Forelimb muscle (tissue), 1 donor: ENCODE results near the gene GPR173. TPM values are rescaled to one million over a fixed set of nuclear protein-coding genes. Genes with fewer than 3 reads are reported as not detected.

Experiments
- DNase-seq: peaks from one replicate; pipeline ENCODE4 v3.0.0-alpha.2; 2013; ENCODE audit warnings: low read depth
- polyA plus RNA-seq: library from polyadenylated mRNA; unstranded; fragments of 120-200 nt; gene quantifications from one replicate; pipeline ENCODE4 v1.2.1, GENCODE V29; 2013; ENCODE audit not compliant: insufficient read length

GPR173 gene
- polyA plus RNA-seq, 1 donor, result 9.8 TPM

DNA sequence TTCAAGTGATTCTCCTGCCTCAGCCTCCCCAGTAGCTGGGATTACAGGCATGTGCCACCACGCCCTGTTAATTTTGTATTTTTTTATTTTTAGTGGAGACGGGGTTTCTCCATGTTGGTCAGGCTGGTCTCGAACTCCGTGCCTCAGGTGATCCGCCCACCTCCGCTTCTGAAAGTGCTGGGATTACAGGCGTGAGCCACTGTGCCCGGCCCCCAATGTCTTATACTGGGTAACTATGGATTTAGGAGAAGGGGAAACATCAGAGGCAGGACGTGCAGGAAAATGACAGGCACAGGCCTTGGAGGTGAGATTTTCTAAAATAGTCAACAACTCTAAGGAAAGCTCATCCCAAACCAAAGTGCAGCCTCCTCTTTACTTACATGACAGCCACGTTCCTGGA is 22.5 kb downstream of the GPR173 start:
- no peak for DNase-seq

DNA sequence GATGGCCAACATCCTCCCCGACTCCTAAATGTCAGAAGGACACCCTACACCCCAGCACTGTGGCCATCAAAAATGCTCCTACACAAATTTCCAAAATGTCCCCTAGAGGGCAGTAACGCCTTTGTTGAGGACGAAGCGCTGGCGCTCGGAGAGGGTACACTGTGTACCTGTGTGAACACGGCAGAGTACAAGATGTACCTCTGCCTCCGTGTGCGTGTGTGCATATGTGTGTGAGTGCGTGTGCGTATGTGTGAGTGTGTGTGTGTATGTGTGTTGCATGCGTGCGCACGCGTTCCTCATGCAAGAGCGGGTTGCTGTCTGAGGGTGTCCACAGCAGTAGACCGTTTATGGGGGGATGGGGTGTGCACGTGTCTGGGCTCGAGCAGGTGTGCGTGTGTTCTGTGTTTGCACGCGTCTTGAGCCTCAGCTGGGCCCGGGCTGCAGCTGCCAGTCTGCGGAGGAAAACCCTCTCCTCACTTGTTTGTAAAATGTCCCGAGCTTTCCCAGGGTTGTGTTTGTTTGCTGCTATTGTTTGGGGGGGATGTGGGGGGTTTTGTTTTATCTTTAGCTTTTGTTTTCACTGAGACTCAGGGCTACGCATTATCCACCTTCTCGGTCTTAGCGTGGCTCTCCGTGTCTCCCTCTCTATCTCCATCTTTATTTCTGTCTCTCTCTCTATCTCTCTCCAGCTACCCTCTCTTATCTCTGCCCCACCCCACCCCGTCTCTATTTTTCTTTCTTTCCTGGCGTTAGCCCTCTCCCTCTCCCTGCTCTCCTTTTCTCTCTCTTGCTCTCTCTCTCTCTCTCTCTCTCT is 23.2 kb downstream of the GPR173 start:
- DNase-seq, result peak; percentile 46

DNA sequence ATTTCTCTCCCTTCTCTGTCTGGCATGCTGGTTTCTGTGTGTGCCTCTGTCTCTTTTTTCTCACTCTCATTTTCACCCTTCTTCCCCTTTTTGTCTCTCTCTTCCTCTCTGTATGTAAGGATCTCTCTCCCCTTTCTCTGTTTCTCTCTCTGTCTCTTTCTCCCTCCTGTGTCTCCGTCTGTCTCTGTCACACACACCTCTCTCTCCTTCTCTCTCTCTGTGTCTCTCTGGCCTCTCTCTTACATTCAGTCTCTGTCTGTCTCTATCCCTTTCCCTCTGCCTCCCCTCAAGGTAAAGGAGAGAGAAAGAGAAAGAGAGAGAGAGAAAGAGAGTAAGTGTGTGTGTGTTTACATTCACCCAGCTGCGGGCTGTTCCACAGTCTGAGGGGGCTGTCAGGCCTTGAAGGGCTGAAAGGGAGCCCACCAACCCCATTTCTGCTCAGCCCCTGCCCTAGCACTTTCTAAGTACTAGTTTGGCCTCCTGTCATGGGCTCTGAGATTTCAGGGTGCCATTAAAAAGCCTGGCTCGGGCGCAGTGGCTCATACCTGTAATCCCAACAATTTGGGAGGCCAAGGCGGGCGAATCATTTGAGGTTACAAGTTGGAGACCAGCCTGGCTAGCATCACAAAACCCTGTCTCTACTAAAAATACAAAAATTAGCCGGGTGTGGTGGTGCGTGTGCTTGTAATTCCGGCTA is 24.0 kb downstream of the GPR173 start:
- no peak for DNase-seq

DNA sequence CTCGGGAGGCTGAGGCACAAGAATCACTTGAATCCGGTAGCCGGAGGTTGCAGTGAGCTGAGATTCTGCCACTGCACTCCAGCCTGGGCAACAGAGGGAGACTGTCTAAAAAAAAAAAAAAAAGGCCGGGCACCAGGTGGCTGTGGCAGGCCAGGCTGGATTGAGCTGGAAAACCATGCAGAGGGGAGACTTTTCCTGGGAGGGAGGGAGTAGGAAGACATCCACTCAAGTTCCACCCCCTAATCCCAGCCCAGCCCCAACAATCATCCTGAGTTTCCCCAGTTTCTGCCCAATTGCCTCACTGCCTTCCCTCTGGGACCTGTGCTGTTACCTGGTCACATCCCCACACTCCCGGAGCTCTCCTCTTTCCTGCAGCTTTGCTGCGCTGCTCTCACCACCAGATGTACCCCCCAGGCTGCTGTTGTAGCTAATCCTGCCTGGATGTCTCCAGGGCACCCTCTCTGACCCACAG is 24.6 kb downstream of the GPR173 start:
- no peak for DNase-seq

DNA sequence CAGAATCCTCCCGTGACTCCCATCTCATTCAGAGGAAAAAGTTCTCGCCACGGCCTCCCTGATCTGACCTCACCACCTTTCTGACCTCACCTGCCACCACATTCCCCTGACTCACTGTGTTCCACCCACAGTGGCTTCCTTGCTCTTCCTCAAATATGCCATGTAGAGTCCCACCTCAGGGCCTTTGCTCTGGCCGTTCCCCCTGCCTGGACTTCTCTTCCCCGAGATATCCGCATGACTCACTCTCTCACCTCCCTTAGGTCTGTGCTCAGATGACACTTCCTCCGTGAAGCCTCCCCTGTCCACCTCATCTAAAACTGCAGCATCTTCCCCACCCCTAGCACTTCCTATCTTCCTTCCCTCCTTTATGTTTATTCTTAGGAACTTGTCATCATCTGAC is 26.4 kb downstream of the GPR173 start:
- DNase-seq, result no peak

DNA sequence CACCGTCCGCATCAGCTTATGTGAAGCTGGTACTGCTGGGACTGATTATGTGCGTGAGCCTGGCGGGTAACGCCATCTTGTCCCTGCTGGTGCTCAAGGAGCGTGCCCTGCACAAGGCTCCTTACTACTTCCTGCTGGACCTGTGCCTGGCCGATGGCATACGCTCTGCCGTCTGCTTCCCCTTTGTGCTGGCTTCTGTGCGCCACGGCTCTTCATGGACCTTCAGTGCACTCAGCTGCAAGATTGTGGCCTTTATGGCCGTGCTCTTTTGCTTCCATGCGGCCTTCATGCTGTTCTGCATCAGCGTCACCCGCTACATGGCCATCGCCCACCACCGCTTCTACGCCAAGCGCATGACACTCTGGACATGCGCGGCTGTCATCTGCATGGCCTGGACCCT is 28.1 kb downstream of the GPR173 start:
- DNase-seq, result no peak

DNA sequence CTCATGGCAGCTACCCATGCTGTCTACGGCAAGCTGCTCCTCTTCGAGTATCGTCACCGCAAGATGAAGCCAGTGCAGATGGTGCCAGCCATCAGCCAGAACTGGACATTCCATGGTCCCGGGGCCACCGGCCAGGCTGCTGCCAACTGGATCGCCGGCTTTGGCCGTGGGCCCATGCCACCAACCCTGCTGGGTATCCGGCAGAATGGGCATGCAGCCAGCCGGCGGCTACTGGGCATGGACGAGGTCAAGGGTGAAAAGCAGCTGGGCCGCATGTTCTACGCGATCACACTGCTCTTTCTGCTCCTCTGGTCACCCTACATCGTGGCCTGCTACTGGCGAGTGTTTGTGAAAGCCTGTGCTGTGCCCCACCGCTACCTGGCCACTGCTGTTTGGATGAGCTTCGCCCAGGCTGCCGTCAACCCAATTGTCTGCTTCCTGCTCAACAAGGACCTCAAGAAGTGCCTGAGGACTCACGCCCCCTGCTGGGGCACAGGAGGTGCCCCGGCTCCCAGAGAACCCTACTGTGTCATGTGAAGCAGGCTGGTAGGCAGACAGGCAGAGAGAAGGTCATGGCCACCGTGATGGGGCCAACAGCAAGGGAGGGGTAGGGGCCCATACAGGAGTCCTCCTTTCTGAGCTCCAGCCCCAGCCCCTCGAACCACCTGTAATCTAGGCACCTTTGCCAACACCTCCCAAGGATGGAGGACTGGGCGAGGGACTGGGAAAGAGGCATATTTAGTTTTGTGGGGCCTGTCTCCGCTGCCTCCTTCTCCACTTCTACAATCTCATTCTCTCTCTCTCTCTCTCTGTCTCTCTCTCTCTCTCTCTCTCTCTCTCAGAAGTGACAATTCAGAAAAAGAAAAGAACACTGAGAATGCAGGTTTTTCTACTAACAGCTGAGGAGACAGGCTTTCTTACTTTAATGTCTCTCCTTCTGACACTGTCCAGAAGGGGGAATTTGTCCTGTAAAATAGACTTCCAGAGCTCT is 28.9 kb downstream of the GPR173 start:
- no peak for DNase-seq

DNA sequence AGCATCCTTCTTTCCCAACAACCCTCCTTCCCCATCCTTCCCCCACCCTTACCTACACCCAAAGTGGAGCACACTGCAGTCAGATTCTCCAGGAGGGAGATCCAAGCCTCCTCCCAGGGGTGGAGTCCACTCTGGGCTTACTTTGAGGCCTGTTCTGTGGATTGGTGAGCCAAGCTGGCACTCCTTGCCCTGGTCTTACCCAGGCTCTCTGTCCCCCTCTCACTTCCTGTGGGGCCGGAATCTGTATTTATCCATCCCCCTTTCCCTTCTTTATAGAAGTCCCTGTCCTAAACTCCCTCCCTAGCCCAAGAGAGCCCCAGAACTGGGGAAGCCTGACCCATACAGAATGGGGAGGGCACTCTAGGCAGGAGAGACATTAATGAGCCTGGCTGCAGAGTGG is 30.4 kb downstream of the GPR173 start:
- DNase-seq, result no peak

DNA sequence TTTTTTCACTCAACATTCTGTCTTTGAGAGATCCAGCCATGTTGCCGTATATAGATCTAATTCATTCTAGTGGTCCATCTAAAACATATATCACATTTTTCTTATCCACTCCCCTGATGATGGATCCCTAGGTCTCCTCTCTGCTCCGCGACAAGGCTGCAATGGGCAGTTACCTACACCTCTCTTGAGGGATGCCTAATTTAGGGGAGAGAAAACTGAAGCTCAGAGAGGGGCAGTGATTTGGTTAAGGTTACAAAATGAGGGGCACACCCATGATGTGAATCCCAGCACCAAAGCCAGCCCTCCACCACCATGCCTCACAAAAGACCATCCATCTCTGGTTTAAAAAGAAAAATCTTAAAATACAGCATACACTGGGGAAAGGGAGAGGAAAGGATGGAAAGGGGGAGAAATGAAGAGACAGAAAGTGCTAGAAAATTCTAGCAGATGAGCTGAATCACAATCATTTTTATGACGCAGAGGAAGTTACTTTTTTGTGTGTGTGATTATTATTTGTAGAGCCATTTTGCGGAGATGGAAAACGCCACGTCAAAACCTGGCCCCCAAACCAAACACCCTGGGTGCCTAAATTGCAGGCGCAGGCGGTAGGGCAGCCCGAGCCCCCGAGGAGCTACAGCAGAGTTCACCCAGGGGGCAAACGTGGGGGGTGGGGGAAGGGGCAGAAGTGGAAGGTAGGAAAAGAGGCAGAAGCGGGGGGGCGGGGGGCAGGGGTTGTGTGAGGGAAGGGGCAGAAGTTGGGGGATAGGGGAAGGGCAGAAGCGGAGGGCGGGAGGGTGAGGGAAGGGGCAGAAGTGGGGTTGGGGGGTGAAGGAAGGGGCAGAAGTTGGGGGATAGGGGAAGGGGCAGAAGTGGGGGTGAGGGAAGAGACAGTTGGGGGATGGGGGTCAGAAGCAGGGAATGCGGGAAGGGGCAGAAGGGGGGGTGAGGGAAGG is 32.3 kb downstream of the GPR173 start:
- no peak for DNase-seq

DNA sequence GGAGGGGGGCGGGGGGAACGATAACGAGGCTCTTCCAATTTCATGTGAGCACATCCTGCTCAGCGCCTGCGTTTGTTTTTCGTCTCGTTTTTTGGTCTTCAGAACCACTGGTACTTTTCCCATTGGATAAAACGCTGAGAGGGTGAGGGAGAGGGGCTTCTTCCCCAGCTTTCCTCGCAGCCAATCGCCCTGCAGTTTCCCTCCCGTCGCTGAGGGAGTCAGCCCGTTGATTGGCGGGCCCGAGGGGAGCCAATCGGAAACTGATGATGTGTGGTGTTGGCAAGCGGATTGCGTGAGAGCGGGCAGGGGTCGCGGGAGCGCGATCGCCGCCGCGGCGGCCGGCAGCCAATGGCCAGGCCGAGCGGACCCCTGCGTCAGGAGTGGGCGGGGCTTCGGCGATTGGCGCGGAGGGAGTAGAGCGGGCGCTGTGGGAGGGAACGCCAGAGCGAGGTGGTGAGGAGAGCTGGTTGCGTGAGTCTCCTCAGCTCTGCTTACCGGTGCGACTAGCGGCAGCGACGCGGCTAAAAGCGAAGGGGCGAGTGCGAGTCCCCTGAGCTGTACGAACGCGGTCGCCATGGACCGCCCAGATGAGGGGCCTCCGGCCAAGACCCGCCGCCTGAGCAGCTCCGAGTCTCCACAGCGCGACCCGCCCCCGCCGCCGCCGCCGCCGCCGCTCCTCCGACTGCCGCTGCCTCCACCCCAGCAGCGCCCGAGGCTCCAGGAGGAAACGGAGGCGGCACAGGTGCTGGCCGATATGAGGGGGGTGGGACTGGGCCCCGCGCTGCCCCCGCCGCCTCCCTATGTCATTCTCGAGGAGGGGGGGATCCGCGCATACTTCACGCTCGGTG is 33.6 kb downstream of the GPR173 start, which contains the start of gene TSPYL2:
TSS of gene TSPYL2 (plus strand) at position 443 of the 848 bp plus-strand sequence. CDS start at position 575, 132 bp downstream.
- DNase-seq, result peak; percentile 88

DNA sequence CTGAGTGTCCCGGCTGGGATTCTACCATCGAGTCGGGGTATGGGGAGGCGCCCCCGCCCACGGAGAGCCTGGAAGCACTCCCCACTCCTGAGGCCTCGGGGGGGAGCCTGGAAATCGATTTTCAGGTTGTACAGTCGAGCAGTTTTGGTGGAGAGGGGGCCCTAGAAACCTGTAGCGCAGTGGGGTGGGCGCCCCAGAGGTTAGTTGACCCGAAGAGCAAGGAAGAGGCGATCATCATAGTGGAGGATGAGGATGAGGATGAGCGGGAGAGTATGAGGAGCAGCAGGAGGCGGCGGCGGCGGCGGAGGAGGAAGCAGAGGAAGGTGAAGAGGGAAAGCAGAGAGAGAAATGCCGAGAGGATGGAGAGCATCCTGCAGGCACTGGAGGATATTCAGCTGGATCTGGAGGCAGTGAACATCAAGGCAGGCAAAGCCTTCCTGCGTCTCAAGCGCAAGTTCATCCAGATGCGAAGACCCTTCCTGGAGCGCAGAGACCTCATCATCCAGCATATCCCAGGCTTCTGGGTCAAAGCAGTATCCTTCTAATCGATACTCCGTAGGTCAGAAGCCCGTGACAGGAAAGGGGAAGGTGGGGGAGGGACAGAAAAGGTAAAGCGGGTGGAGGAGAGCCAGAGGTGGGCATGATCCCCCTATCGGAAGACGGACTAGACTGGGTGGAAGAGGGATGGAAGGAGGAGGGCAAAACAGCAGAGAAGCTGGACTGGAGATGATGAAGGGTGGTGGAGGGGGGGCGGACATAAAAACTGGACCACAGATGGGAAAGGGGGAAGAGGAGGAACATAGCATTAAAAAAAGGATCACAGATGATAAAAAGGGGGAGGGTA is 34.4 kb downstream of the GPR173 start:
- no peak for DNase-seq

DNA sequence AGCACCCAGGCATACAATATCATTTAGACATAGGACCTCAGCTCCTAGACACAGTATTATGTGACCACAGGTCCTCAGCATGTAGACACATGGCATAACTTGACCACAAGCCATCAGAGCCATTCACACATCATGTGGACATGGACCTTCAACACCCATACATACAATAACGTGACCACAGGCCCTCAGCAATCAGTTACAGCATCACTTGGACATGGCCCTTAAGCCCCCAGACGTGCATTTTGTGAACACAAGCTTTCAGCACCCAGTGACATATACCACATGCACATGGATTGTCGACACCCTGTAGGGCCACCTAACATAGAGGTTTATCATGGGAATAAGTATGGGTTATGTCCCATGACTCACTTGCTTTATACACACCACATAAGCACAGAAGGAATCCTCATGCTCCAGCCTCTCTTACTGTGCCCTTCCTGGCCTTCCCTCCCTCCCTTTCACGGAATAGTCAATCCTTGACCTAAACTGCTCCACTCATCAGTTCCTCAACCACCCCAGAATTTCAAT is 35.5 kb downstream of the GPR173 start:
- DNase-seq, result no peak

DNA sequence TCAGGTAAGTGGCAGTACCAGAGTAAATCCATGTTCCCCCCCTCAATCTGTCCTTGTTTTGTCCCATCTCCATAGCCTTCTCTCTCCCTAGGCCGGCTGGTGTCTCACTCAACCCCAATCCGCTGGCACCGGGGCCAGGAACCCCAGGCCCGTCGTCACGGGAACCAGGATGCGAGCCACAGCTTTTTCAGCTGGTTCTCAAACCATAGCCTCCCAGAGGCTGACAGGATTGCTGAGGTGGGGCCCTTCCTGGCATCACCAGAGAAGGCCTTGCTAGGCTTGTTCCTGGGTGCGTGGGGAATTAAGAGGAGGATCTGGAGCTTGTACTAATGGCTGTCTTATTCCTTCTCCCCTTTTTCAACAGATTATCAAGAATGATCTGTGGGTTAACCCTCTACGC is 36.3 kb downstream of the GPR173 start:
- DNase-seq, result no peak

DNA sequence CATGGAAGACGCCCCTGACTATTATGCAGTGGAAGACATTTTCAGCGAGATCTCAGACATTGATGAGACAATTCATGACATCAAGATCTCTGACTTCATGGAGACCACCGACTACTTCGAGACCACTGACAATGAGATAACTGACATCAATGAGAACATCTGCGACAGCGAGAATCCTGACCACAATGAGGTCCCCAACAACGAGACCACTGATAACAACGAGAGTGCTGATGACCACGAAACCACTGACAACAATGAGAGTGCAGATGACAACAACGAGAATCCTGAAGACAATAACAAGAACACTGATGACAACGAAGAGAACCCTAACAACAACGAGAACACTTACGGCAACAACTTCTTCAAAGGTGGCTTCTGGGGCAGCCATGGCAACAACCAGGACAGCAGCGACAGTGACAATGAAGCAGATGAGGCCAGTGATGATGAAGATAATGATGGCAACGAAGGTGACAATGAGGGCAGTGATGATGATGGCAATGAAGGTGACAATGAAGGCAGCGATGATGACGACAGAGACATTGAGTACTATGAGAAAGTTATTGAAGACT is 37.2 kb downstream of the GPR173 start:
- no peak for DNase-seq

DNA sequence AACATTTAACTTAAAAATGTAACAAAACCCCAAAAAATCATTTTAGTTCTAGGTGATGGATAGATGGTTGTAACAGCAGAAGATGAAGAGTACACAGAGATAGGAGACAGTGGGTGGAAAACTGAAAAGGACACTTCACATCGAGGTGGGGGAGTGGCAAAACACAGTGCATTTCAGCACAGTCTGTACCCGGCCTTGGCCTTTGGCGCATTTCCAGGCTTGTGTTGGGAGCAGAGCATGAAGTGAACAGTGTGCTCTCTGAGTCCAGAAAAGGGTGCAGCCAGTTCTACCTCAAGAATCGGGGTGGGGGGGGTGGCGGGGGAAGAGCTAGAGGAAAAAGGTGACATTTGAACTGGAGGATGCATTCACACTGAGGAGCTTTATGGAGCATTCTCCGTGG is 37.9 kb downstream of the GPR173 start:
- no peak for DNase-seq

DNA sequence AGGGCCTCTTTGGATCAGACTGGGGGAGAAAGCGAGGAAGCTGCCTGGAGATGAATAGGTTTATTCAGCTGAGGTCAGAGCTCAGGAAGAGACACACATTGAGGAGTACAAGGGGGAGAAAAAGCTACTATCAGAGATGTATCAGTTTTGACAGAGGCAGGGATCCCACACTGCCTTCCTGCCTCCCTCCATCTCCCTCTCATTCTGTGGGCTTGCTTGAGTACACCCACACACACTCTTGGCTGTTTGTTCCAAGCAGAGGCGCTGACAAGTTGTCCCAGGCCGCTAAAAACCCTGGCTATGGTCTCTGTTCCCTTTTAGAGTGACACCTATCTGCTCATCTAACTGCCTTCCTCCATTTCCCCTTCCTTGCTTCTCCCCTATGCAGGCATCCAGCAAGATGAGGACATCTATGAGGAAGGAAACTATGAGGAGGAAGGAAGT is 38.8 kb downstream of the GPR173 start:
- DNase-seq, result no peak

DNA sequence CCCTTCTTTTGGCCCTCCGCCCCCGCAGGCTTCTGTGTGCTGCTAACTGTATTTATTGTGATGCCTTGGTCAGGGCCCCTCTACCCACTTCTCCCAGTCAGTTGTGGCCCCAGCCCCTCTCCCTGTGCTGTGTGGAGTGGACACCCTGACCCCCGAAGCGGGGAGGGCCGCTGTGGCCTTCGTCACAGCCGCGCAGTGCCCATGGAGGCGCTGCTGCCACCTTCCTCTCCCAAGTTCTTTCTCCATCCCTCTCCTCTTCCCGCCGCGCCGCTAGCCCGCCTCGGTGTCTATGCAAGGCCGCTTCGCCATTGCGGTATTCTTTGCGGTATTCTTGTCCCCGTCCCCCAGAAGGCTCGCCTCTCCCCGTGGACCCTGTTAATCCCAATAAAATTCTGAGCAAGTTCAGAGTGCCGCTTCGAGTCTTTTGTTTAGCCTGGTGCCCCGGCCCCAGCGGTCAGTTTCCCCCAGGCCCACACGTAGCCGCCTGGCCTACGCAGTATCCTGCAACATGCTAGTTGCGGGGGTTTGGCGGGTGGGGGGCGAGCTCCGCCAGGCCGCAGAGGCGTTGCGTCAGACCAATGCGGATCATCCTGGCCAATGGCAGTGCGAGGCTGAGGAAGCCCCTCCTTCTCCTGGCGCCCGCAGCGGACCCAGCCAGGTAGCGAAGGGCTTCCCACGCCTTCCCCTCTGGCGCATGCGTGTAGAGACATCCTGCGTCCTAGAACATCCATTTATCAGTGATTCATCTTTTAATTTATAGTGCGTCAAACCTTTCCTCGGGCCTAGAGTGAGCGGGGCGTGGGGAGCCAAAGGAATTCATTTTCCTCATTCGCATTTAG is 39.8 kb downstream of the GPR173 start:
- DNase-seq, result no peak
